Ectodermal cell (in vitro differentiated cells): Measurements from ENCODE around the gene MLLT3.

Experiments
- H3K27ac ChIP-seq: 2 replicates; pipeline ENCODE4 v1.7.0; 2013; ENCODE audit warnings: mild to moderate bottlenecking, low read depth, low read length; ENCODE audit not compliant: insufficient read depth, poor library complexity, severe bottlenecking
- H3K27me3 ChIP-seq: 2 replicates; pipeline ENCODE4 v1.7.0; 2013; ENCODE audit warnings: mild to moderate bottlenecking, low read length; ENCODE audit not compliant: insufficient read depth, control insufficient read depth, poor library complexity, severe bottlenecking
- H3K36me3 ChIP-seq: one replicate; pipeline ENCODE4 v1.7.0; 2013; ENCODE audit warnings: low read length; ENCODE audit not compliant: control insufficient read depth, insufficient read depth
- H3K4me1 ChIP-seq: one replicate; pipeline ENCODE4 v1.7.0; 2013; ENCODE audit warnings: low read length; ENCODE audit not compliant: control insufficient read depth, insufficient read depth
- H3K4me3 ChIP-seq: 2 replicates; pipeline ENCODE4 v1.7.0; 2013; ENCODE audit warnings: low read depth, low read length, control low read depth; ENCODE audit not compliant: insufficient read depth
- H3K9me3 ChIP-seq: 2 replicates; pipeline ENCODE4 v1.7.0; 2013; ENCODE audit warnings: mild to moderate bottlenecking, low read length, moderate library complexity; ENCODE audit not compliant: control insufficient read depth
- WGBS, 2 experiments: methylation state at CpG; one replicate each; pipeline ENCODE4 v1.1.7; 2013; ENCODE audit warnings: missing lambda C conversion rate in 2 of 2; 5-methylcytosine and 5-hydroxymethylcytosine counted together

Gene MLLT3

DNA sequence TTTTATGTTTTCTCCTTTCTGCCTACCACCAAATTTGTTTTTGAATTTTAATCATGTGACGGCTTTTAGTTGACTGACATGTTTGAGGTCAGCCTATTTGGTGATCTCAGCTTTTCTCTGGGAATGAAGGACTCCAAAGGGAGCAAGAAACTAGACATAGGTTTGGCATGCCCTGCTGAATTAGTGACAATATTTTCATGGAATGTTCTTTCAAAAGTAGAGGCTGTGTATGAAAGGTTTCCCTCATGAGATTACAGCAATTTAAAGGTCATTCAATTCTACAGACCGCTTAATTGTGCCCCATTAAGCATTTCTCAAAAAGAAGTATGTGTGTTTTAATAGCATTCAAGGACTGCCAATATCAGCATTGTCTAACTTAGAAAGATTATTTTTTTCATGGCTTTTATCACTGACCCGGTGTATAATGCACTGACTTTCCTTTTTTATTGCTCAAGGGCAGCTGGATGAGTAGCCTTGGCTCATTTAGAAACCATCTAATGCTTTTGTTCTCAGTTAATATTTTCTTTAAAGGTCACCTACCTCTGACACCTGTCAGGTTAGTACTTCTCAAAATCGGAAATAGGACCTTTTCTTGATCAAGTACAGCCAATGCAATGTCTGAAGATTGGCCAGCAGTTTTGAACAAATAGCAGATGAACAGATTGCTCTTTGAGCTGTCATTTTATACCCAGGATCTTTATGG lies 8.1 kb upstream of the MLLT3 start:
- 94 to 100% methylated on average over 3 to 4 of the region's 4 CpGs for WGBS, 2 experiments
- Histone ChIP-seq H3K36me3 (no peaks in the 10 kb centered on the region), H3K4me3 (no peak overlapping the region), H3K27ac (no peak overlapping the region), H3K27me3 (no peaks in the 10 kb centered on the region), H3K4me1 (no peaks in the 10 kb centered on the region), H3K9me3 (no peaks in the 10 kb centered on the region)

DNA sequence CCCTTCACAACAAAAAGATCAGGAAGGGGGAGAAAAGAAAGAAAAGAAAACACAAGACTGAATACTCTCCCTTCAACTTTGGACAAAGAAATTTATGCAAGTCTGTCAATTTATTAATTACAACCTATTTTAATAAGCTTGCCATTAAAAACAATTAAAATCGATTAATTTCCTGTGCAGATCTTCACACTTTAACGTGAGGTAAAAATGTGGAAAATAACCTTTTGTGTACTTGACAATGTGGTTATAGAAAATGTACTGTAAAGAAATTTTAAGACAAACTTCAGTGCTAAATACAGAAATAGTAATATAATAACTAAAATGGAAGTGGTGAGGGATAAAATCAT lies 2.7 kb upstream of the MLLT3 start:
- Histone ChIP-seq H3K4me3 (no peak overlapping the region), H3K4me1 (peaks cover 8% of the 10 kb centered on the region)

DNA sequence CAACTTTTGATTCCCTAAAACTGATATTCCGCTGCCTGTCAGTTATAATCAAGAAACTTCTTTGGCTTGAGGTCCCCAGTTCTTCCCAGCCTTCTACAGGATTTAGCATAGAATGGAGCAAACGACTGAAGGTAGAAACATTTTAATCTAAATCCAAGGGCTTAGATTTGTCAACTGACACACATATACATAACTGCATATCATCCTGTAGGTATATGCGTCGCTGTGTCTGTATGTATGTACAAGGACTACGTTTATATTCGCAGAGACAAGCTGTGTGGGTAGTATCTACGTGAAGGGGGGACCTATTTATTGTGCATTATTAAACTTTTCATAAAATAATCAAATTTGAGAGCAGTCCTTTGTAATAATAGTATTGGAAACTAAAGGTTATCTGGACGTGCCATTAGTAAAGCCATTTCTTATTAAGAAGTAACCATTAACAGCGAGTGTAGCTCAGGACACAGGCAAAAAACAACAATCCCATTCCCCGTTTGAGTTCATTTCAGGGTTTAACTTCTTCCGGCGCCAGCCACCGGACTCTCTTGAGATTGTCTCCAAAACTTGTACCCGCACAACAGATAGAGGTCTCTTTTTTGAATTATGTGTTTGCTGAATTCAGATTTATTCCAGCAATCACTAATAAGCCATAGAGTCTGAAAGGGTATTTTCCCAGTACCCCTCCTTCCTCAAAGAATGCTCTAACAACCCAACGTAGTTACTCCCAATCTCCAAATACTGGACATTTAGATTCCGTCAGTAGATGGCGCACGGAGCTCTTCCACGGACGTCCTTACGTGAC lies 2.1 kb upstream of the MLLT3 start:
- Histone ChIP-seq H3K27ac (no peak overlapping the region), H3K27me3 (peaks cover 45% of the 10 kb centered on the region), H3K4me3 (peak overlapping the region; percentile 85), H3K4me1 (peaks cover 8% of the 10 kb centered on the region), H3K9me3 (no peaks in the 10 kb centered on the region), H3K36me3 (no peaks in the 10 kb centered on the region)
- 5 to 6% methylated on average over 18 to 19 of the region's 21 CpGs for WGBS, 2 experiments

More for the DNA sequence above, 2.7 kb upstream of the MLLT3 start:
- 90 to 100% methylated on average over 2 of the region's 2 CpGs for WGBS, 2 experiments
- H3K36me3 ChIP-seq: no peaks in the 10 kb centered on the region
- no peak overlapping the region for H3K27ac ChIP-seq
- H3K27me3 ChIP-seq: peaks cover 39% of the 10 kb centered on the region
- no peaks in the 10 kb centered on the region for H3K9me3 ChIP-seq

DNA sequence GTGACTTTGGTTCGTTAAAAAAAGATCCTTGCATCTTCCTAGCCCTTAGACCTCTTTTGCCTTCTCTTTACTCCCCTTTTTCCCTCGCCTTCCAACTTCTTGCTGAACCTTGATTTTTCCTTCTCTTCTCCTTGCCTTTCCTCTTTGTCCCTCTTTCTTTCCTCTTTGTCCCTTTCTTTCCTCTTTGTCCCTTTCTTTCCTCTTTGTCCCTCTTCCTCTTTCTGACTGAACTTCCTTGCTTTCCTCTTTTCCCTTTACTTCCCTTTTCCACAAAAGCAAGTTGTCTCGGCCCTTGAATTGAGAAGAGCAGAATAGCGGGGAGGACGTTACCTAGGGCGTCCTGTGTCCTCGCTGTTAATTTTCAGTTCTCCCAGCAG lies 1.4 kb upstream of the MLLT3 start:
- H3K27me3 ChIP-seq: peaks cover 52% of the 10 kb centered on the region
- WGBS, 2 experiments: 2 to 3% methylated on average over 7 of the region's 7 CpGs
- no peaks in the 10 kb centered on the region for H3K9me3 ChIP-seq
- H3K36me3 ChIP-seq: no peaks in the 10 kb centered on the region
- H3K4me1 ChIP-seq: peaks cover 8% of the 10 kb centered on the region
- H3K27ac ChIP-seq: no peak overlapping the region
- H3K4me3 ChIP-seq: peak overlapping the region; percentile 85

DNA sequence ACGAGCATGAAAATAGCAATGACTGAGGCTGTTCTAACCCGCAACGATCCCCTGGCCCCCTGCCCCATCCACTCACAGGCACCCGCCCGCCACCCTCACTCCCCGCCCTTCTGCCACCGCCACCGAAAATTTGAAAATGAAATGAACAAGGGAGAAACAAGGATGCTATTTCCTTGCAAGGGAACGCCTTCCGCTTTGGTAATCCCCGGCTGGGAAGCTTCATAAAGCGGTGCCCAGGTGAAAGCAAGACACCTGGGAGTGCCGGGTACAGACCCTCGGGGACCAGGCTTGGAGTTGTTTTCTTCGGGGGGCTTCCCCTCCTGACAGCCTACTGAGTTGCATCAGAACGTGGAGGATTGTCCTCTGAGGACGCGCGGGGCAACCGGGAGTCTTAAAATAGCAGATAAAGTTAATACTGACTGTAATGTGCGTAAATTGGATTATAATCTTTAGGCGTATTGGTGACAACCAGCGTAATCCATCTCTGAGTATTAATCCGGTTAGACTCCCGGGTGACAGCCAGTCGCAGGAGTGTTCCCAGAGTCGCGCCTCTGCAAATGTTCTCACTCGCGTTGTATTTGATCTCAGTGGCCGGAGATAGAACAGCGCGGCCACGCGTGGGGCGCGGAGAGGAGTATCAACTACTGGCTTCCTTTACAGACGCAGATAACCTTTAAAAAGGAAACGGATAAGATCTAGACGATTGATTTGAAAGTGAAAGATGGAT lies 885 bp upstream of the MLLT3 start:
- Histone ChIP-seq H3K27me3 (peaks cover 57% of the 10 kb centered on the region), H3K4me1 (peaks cover 13% of the 10 kb centered on the region), H3K27ac (no peak overlapping the region), H3K4me3 (peak overlapping the region; percentile 85), H3K36me3 (no peaks in the 10 kb centered on the region), H3K9me3 (no peaks in the 10 kb centered on the region)
- 1% methylated on average over 40 of the region's 40 CpGs for WGBS, 2 experiments

DNA sequence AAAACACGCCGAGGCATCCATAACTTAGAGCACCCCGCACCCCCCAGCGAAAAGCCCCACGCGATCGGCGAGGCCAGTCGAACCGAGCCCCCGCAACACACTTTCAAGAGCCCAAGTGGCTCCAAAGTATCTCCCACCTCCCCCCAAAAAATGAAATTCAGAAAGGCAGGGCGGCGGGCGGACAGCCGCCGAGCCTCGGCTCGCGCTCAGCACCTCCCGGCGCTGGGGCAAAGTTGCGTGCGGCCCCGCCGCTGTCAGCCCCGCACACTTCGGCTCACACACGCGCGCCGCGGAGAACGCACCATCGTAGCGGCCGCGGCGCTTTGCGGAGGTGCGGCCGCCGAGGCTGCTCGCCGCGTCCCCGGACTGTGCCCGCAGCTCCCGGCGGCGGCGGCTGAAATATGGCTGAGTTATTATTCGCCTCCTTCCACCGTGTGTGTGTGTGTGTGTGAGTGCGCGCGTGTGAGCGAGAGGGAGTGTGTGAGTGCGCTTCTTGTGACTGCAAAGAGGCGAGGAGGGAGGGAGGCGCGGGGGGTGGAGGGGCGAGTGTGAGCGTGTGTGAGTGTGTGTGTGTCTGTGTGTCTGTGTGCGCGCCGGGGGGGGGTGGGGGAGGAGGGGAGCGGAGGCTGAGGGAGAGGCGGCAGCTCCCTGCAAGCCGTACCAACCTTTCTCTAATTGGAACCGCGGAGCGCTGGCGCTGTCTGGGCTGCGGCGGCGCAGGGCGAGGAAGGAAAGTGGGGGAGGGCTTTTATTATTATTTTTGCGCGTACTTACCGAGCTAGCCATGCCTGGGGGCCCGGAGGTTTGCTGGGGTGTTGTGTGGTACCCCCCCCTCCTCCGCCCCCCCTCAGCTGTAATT lies 599 bp downstream of the MLLT3 start:
- peaks cover 58% of the 10 kb centered on the region for H3K27me3 ChIP-seq
- 0% methylated on average over 80 to 82 of the region's 82 CpGs for WGBS, 2 experiments

DNA sequence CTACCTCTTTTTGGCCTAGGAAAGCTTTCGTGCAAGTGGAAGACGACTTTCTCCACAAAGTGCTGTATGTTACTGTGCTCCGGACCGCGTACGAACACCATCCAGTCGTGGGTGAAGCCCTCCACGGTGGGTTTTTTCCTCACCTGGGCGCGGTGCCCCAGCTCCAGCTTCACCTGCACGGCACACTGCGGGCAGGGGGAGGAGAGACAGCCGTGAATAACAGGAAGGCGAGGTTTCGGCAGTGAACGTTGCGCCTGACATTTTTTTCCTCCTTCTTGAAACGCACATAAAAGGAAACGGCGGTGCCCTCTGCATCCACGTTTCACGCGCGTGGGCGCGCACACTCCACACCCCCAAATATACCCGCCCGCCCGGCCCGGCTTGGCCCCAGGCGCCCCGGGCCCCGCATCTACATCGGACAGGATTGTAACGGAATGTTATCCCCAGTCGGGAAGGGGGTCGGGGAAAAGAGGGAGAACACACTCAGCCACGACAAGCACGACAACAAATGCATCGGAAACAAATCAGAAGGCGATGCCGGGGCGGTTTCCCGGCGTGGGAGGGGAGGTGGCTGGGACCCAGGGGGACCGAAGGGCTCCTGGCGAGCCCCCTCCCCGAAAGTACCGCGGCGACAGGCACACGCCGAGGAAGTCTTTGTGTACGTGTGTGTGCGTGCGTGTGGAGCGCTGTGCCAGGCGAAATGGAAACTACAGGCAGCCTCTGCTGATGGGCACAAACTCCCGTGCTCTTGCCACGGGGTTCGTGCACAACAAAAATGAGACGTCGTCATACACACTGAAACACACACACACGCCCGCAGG lies 1.4 kb downstream of the MLLT3 start:
- no peaks in the 10 kb centered on the region for H3K9me3 ChIP-seq
- H3K27ac ChIP-seq: no peak overlapping the region
- 0% methylated on average over 64 to 65 of the region's 65 CpGs for WGBS, 2 experiments
- peak overlapping the region; percentile 85 for H3K4me3 ChIP-seq
- peaks cover 58% of the 10 kb centered on the region for H3K27me3 ChIP-seq
- peaks cover 13% of the 10 kb centered on the region for H3K4me1 ChIP-seq
- H3K36me3 ChIP-seq: no peaks in the 10 kb centered on the region

More for the DNA sequence above, 599 bp downstream of the MLLT3 start:
- H3K36me3 ChIP-seq: no peaks in the 10 kb centered on the region
- peak overlapping the region; percentile 85 for H3K4me3 ChIP-seq
- peaks cover 13% of the 10 kb centered on the region for H3K4me1 ChIP-seq
- peak overlapping the region; percentile 83 for H3K27ac ChIP-seq
- H3K9me3 ChIP-seq: no peaks in the 10 kb centered on the region

DNA sequence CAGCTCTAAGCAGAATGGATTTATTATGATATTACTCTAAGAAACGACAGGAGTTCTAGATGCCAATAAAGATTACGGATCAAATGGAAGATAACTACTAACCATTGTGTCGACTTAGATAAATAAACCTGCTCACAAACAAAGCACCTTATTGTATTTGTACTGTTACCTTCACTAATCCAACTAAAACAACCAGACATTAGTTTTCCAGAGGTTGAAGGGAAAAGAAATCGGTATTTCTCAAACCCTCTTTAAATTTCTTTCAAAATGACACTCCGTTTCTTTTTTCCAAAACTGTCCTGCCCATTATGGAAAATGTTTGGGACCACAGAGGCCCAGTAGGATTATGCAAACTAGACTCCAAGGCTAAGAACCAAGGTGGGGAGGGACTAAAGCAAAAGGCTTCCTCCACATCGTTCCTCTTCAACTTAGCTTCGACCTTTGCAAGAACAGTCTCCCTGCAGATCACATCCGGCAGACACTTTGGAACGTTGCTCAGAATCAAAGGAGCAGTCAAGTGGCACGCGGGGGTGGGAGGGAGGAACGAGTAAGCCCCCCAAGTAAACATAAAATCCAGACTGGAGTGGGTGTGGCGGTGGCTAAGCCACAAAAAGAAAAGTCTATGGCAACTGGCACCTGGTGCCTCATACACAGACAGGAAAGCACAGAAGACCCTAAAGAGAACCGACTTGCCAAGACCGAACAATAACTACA lies 2.7 kb downstream of the MLLT3 start:
- no peak overlapping the region for H3K27ac ChIP-seq
- WGBS, 2 experiments: 29 to 30% methylated on average over 15 of the region's 15 CpGs
- no peaks in the 10 kb centered on the region for H3K9me3 ChIP-seq
- no peaks in the 10 kb centered on the region for H3K36me3 ChIP-seq
- peaks cover 56% of the 10 kb centered on the region for H3K27me3 ChIP-seq
- H3K4me1 ChIP-seq: peaks cover 13% of the 10 kb centered on the region
- H3K4me3 ChIP-seq: peak overlapping the region; percentile 85

DNA sequence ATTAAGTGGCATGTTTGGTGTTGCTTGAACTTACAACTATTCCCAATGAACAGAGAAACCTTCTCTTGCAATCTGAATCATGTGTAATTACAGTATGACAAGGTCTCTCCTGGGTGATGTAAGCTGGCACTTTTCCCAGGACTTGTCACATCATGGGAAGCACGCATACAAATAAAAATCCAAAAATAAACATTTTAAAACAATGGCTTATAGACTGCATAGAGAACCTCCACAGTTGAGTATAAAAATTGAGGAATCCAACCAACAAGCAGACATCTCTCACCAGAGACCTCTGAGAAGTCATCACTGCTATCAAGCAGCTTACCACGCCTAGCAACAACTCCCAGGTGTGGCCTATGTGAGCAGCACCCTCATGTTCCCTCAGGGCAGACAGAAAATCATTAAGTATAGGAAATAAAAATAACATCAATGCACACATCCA lies 3.9 kb downstream of the MLLT3 start:
- H3K9me3 ChIP-seq: no peaks in the 10 kb centered on the region
- H3K4me3 ChIP-seq: no peak overlapping the region
- H3K27ac ChIP-seq: no peak overlapping the region
- no peaks in the 10 kb centered on the region for H3K36me3 ChIP-seq
- peaks cover 44% of the 10 kb centered on the region for H3K27me3 ChIP-seq
- WGBS, 2 experiments: 90 to 95% methylated on average over 2 of the region's 2 CpGs
- peaks cover 5% of the 10 kb centered on the region for H3K4me1 ChIP-seq
